GM19025 (cell line): Measurements from ENCODE around the gene NADSYN1.

Experiments used
- ATAC-seq: cut with Tn5 transposase; IDR thresholded peaks from one replicate; pipeline ENCODE4 v1.9.1; 2021; ENCODE audit warnings: mild to moderate bottlenecking, low read depth, moderate library complexity; ENCODE audit not compliant: unreplicated experiment

NADSYN1 gene

GRCh38 chr11:71449596-71449995, 3.4 kb upstream of the NADSYN1 start:
- ATAC-seq: no peak

- no peak for ATAC-seq
Measured at GRCh38 chr11:71450507-71450906, 2.5 kb upstream of the NADSYN1 start.

- ATAC-seq: no peak
Measured at GRCh38 chr11:71450939-71451338, 2.1 kb upstream of the NADSYN1 start.

- ATAC-seq: no peak
Measured at GRCh38 chr11:71451596-71452198, 1.3 kb upstream of the NADSYN1 start.

- ATAC-seq: no peak
Measured at GRCh38 chr11:71452199-71453036, 585 bp upstream of the NADSYN1 start.

- ATAC-seq: no peak
Measured at GRCh38 chr11:71453918-71454304, 908 bp downstream of the NADSYN1 start.

- no peak for ATAC-seq
Measured at GRCh38 chr11:71454470-71455113, 1.6 kb downstream of the NADSYN1 start.

GRCh38 chr11:71456294-71456693, 3.3 kb downstream of the NADSYN1 start:
- ATAC-seq: no peak

GRCh38 chr11:71456831-71457230, 3.8 kb downstream of the NADSYN1 start:
- no peak for ATAC-seq

- ATAC-seq: no peak
Measured at GRCh38 chr11:71458146-71459070, 5.4 kb downstream of the NADSYN1 start.

GRCh38 chr11:71459076-71459766, 6.2 kb downstream of the NADSYN1 start:
- ATAC-seq: no peak

- ATAC-seq: no peak
Measured at GRCh38 chr11:71459767-71460320, 6.8 kb downstream of the NADSYN1 start.

- ATAC-seq: no peak
Measured at GRCh38 chr11:71461696-71462095, 8.7 kb downstream of the NADSYN1 start.

GRCh38 chr11:71462726-71463125, 9.7 kb downstream of the NADSYN1 start:
- no peak for ATAC-seq

- ATAC-seq: no peak
Measured at GRCh38 chr11:71463331-71464211, 10.6 kb downstream of the NADSYN1 start.

GRCh38 chr11:71465054-71465453, 12.1 kb downstream of the NADSYN1 start:
- ATAC-seq: no peak

GRCh38 chr11:71466358-71466757, 13.4 kb downstream of the NADSYN1 start:
- no peak for ATAC-seq

GRCh38 chr11:71467164-71467563, 14.2 kb downstream of the NADSYN1 start:
- no peak for ATAC-seq

GRCh38 chr11:71470946-71471345, 17.9 kb downstream of the NADSYN1 start:
- ATAC-seq: no peak
